Activated CD4-positive, alpha-beta T cell treated with anti-CD3 and anti-CD28 coated beads for 36 hours (primary cell): Measurements from ENCODE around the gene AKR1E2. TPM values are rescaled to one million over a fixed set of nuclear protein-coding genes. Genes with fewer than 3 reads are reported as not detected.

ENCODE experiments used
- total RNA-seq, 2 experiments: library from RNA; stranded (reverse); gene quantifications; one replicate each; pipeline ENCODE4 v1.2.3, GENCODE V29; 2021

Gene AKR1E2
- total RNA-seq, 2 experiments from 2014 or later = 9.8 to 13.4 TPM

Other genes with a start within 250 kb of the AKR1E2 start
- under 1 TPM; 0.66 to 0.86 TPM for gene AKR1C1, start 137.2 kb downstream of the AKR1E2 start, total RNA-seq
- not detected for gene AKR1C2, start 177.7 kb downstream of the AKR1E2 start, total RNA-seq